GM21390 (cell line): ENCODE results near the gene CCSER1.
"Not testable (repeated sequence)": the region's sequence is repeated elsewhere in the genome, so short reads cannot be mapped to it uniquely, and the experiment has no call there.

ENCODE experiments used
- ATAC-seq: cut with Tn5 transposase; IDR thresholded peaks from one replicate; pipeline ENCODE4 v1.9.1; 2021; ENCODE audit not compliant: unreplicated experiment

Gene CCSER1

GRCh38 chr4:90425893-90426292 is 298.7 kb downstream of the CCSER1 start:
- no peak for ATAC-seq

- no peak for ATAC-seq
Observed at GRCh38 chr4:90438522-90438921, 311.3 kb downstream of the CCSER1 start.

GRCh38 chr4:90441770-90442169 is 314.6 kb downstream of the CCSER1 start:
- ATAC-seq: no peak

GRCh38 chr4:90442619-90443018 is 315.4 kb downstream of the CCSER1 start:
- ATAC-seq: no peak

GRCh38 chr4:90443231-90443630 is 316.0 kb downstream of the CCSER1 start:
- no peak for ATAC-seq

GRCh38 chr4:90444904-90445303 is 317.7 kb downstream of the CCSER1 start:
- ATAC-seq: no peak

GRCh38 chr4:90445380-90445779 is 318.2 kb downstream of the CCSER1 start:
- no peak for ATAC-seq

GRCh38 chr4:90449626-90450025 is 322.4 kb downstream of the CCSER1 start:
- no peak for ATAC-seq

GRCh38 chr4:90456891-90457290 is 329.7 kb downstream of the CCSER1 start:
- ATAC-seq: no peak

GRCh38 chr4:90457817-90458216 is 330.6 kb downstream of the CCSER1 start:
- ATAC-seq: no peak

GRCh38 chr4:90458576-90458975 is 331.4 kb downstream of the CCSER1 start:
- ATAC-seq: no peak

- ATAC-seq: no peak
Observed at GRCh38 chr4:90474484-90474883, 347.3 kb downstream of the CCSER1 start.

- no peak for ATAC-seq
Observed at GRCh38 chr4:90476019-90476418, 348.8 kb downstream of the CCSER1 start.

GRCh38 chr4:90476586-90476985 is 349.4 kb downstream of the CCSER1 start:
- ATAC-seq: no peak

GRCh38 chr4:90484894-90485293 is 357.7 kb downstream of the CCSER1 start:
- not testable (repeated sequence) for ATAC-seq

GRCh38 chr4:90486346-90486745 is 359.2 kb downstream of the CCSER1 start:
- ATAC-seq: no peak

- ATAC-seq: no peak
Observed at GRCh38 chr4:90495211-90495610, 368.0 kb downstream of the CCSER1 start.

GRCh38 chr4:90495936-90496335 is 368.7 kb downstream of the CCSER1 start:
- no peak for ATAC-seq

- ATAC-seq: no peak
Observed at GRCh38 chr4:90498175-90498574, 371.0 kb downstream of the CCSER1 start.

- no peak for ATAC-seq
Observed at GRCh38 chr4:90503677-90504076, 376.5 kb downstream of the CCSER1 start.

- no peak for ATAC-seq
Observed at GRCh38 chr4:90515191-90515590, 388.0 kb downstream of the CCSER1 start.

GRCh38 chr4:90528551-90528950 is 401.4 kb downstream of the CCSER1 start:
- no peak for ATAC-seq

GRCh38 chr4:90536408-90536807 is 409.2 kb downstream of the CCSER1 start:
- ATAC-seq: no peak

- no peak for ATAC-seq
Observed at GRCh38 chr4:90537491-90537890, 410.3 kb downstream of the CCSER1 start.
